Measurements from ENCODE around the gene IPO7.

The IPO7 gene

DNA sequence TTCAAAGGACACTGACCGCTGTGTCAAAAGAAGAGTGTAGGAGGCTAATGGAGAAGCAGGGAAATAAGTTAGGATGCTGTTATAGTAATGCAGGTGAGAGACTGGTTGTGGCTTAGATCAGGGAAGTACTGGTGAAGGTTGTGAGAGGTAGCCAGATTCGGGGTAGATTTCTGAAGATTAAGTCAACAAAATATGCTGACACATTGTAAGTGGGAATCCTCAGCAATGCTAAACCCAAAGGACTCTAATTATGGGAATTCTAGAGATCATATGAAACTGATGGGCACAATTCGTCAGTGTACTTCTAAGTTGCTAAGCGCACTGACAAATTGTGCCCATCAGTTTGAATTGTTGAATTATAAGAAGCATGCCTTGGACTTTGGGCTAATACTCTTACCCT is 86.3 kb downstream of the IPO7 start:
- TF ChIP-seq, protein P1, sequence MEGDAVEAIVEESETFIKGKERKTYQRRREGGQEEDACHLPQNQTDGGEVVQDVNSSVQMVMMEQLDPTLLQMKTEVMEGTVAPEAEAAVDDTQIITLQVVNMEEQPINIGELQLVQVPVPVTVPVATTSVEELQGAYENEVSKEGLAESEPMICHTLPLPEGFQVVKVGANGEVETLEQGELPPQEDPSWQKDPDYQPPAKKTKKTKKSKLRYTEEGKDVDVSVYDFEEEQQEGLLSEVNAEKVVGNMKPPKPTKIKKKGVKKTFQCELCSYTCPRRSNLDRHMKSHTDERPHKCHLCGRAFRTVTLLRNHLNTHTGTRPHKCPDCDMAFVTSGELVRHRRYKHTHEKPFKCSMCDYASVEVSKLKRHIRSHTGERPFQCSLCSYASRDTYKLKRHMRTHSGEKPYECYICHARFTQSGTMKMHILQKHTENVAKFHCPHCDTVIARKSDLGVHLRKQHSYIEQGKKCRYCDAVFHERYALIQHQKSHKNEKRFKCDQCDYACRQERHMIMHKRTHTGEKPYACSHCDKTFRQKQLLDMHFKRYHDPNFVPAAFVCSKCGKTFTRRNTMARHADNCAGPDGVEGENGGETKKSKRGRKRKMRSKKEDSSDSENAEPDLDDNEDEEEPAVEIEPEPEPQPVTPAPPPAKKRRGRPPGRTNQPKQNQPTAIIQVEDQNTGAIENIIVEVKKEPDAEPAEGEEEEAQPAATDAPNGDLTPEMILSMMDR (conservative IDR thresholded peaks at IDR 0.05; ENCODE audit: control insufficient read depth, insufficient read depth, low read depth, low read length) = no peak
- H3K4me3 ChIP-seq (ENCODE audit: control insufficient read depth, low read depth, low read length) = no peak overlapping the region
- no peak for DNase-seq (ENCODE audit: low read depth)

DNA sequence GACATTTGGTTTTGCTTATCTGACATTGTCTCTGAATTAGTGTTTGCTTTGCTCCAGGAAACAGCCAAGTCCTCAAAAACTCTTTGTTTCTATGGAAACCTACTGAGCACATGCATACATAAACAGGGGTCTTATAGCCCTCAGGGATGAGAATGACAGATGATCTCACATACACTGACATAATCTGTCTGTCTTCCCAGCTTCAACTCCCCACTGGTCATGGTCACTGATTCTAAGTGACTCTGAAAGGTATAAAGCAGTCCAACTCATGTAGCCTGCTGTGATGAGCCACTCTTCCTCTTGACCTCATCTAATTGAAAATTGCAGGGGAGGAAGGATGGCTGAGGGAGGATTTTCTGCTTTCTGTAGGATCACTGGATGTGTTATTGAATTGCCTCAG is 89.0 kb downstream of the IPO7 start:
- DNase-seq (ENCODE audit: low read depth) = no peak
- TF ChIP-seq, protein P1 (conservative IDR thresholded peaks at IDR 0.05; ENCODE audit: control insufficient read depth, insufficient read depth, low read depth, low read length) = no peak
- H3K4me3 ChIP-seq (ENCODE audit: control insufficient read depth, low read depth, low read length) = no peak overlapping the region

DNA sequence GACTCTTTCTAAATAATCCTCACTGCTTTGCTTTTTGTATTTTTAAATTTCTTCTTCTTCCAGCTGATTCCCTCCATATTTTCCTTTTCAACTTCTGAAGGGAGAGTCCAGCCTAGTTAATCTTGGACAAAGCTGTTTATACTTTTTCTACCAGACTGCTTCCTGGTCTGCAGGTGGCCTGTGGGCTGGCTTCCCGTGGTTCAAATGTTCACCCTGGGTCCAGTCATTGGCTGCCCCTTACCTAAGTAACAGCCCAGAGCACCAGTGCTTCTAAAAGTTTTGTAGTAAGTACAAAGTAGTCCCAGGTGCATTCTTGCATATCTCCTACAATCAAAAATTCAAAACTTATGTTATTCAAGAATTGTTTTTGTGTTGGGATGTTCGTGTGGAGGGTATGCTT is 95.4 kb downstream of the IPO7 start:
- DNase-seq (ENCODE audit: low read depth) = no peak

DNA sequence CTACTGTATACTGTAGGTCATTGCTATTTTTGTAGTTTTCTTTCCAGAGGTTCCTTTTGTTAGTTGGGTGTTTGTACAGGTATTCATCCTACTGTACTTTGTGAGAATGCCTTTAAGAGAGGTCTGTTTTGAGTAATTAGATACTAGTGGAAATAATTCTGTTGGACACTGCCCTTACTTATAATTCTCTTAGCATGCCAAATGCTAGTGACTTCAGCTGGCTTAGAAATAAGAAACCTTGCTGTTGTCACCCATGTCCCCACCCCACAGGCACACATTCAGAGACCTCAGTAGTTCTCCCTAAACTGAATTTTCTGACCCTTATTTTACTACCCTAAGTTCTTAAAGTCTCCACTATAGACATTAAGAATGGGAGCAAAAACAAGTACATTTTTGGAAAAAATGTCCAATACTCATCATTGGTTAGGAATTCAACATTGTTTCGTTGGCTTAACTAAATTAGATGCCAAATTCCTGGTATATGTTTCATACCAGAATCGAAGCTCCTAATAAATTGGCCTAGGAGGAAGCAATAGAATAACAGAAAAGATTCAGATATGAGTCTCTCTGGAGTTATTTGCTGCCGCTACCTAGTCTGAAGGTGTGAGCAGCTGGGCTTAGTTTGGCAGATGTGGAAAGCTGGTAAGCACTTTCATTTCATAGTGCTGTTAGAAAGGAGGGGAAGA is 104.8 kb downstream of the IPO7 start:
- H3K4me3 ChIP-seq (ENCODE audit: control insufficient read depth, low read depth, low read length) = no peak overlapping the region
- DNase-seq (ENCODE audit: low read depth) = peak; percentile 55
- TF ChIP-seq, protein P1 (conservative IDR thresholded peaks at IDR 0.05; ENCODE audit: control insufficient read depth, insufficient read depth, low read depth, low read length) = no peak

More for the DNA sequence above, 95.4 kb downstream of the IPO7 start:
- TF ChIP-seq, protein P1 (conservative IDR thresholded peaks at IDR 0.05; ENCODE audit: control insufficient read depth, insufficient read depth, low read depth, low read length) = no peak
- no peak overlapping the region for H3K4me3 ChIP-seq (ENCODE audit: control insufficient read depth, low read depth, low read length)

DNA sequence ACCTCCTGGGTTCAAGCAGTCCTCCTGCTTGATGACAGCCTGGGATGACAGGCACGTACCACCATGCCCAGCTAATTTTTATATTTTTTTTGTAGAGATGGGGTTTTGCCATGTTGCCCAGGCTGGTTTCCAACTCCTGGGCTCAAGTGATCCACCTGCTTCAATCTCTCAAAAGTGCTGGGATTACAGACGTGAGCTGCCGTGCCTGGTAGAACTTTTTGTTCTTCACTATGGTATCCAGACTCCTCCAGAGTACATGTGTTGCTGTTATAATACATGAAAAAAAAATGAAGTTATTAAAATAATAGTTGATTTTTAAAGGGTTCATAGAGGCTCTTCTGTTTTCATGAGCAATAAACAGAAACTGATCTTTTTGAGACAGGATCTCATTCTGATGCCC is 105.9 kb downstream of the IPO7 start:
- no peak overlapping the region for H3K4me3 ChIP-seq (ENCODE audit: control insufficient read depth, low read depth, low read length)
- TF ChIP-seq, protein P1 (conservative IDR thresholded peaks at IDR 0.05; ENCODE audit: control insufficient read depth, insufficient read depth, low read depth, low read length) = no peak
- no peak for DNase-seq (ENCODE audit: low read depth)

DNA sequence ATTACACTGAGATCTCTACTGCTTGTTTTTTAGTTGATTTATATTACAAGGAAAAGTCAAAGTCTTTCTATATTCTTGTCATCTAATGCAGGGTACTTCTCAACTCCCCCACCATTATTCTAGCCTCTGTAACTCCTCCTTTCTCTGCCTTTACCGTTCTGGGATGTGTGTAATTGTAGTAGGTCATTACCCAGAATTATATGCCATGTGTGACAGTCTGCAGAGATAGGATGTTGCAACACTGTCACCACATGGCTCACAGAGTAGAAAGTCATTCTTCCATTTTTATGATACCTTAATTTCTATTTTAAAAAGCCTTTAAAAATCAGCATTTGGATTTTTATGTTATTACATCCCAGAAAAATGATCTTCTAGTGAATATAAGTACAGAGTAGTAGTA is 109.0 kb downstream of the IPO7 start:
- TF ChIP-seq, protein P1 (conservative IDR thresholded peaks at IDR 0.05; ENCODE audit: control insufficient read depth, insufficient read depth, low read depth, low read length) = no peak
- peak; percentile 9 for DNase-seq (ENCODE audit: low read depth)
- no peak overlapping the region for H3K4me3 ChIP-seq (ENCODE audit: control insufficient read depth, low read depth, low read length)

DNA sequence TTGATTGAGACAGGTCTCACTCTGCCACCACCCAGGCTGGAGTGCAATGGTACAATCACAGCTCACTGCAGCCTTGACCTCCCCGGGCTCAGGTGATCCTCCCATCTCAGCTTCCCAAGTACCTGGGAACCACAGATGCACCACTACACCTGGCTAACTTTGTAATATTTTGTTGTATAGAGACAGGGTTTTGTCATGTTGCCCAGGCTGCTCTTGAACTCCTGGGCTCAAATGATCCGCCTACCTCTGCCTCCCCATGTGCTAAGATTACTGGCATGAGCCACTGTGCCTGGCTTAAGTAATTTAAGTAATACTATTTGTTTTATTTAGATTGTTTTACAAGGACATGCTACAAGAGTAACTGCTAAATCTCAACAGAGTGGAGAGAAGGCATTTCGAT is 109.9 kb downstream of the IPO7 start:
- TF ChIP-seq, protein P1 (conservative IDR thresholded peaks at IDR 0.05; ENCODE audit: control insufficient read depth, insufficient read depth, low read depth, low read length) = no peak
- DNase-seq (ENCODE audit: low read depth) = no peak
- no peak overlapping the region for H3K4me3 ChIP-seq (ENCODE audit: control insufficient read depth, low read depth, low read length)
